ENCODE data around the gene GPSM1. TPM values are rescaled to one million over a fixed set of nuclear protein-coding genes. Genes with fewer than 3 reads are reported as not detected.

Gene GPSM1
- total and polyA plus RNA-seq, 3 donors from 2014 or later: 33.5 to 101 (median 84.4) TPM

- H3K4me3 ChIP-seq: no peak overlapping the region
- no peaks in the 10 kb centered on the region for H3K36me3 ChIP-seq (ENCODE audit: low read depth, missing control alignments)
- TF ChIP-seq POLR2A (IDR thresholded peaks at IDR 0.05) (no peak), CTCF (IDR thresholded peaks at IDR 0.05) (no peak)
- no peaks in the 10 kb centered on the region for H3K27me3 ChIP-seq
- no peak overlapping the region for H3K27ac ChIP-seq
- intact Hi-C loops (cut with DNase I; ENCODE audit: low total_unique reads): no loop called here
- no peak for DNase-seq
- 93 to 96% methylated on average over 8 to 15 of the region's 16 CpGs for WGBS, 2 donors
- H3K9me3 ChIP-seq: no peaks in the 10 kb centered on the region
- no peaks in the 10 kb centered on the region for H3K4me1 ChIP-seq
These were observed 30.8 kb upstream of the GPSM1 start for GRCh38 chr9:136296434-136297015.

- WGBS, 2 donors: 75 to 84% methylated on average over 11 to 23 of the region's 25 CpGs
These were observed 30.2 kb upstream of the GPSM1 start for GRCh38 chr9:136297016-136297691.

GRCh38 chr9:136297766-136298735, 29.3 kb upstream of the GPSM1 start:
- 87 to 89% methylated on average over 19 to 26 of the region's 26 CpGs for WGBS, 2 donors
- no peaks in the 10 kb centered on the region for H3K27me3 ChIP-seq
- no peaks in the 10 kb centered on the region for H3K36me3 ChIP-seq (ENCODE audit: low read depth, missing control alignments)
- no peak overlapping the region for H3K4me3 ChIP-seq
- DNase-seq: no peak
- H3K4me1 ChIP-seq: no peaks in the 10 kb centered on the region
- TF ChIP-seq CTCF (IDR thresholded peaks at IDR 0.05) (no peak), POLR2A (IDR thresholded peaks at IDR 0.05) (no peak)
- no peak overlapping the region for H3K27ac ChIP-seq
- H3K9me3 ChIP-seq: no peaks in the 10 kb centered on the region
- intact Hi-C loops (cut with DNase I; ENCODE audit: low total_unique reads): no loop called here

More at GRCh38 chr9:136297016-136297691, 30.2 kb upstream of the GPSM1 start:
- DNase-seq: no peak
- H3K27me3 ChIP-seq: no peaks in the 10 kb centered on the region
- H3K36me3 ChIP-seq (ENCODE audit: low read depth, missing control alignments): no peaks in the 10 kb centered on the region
- no peak for TF ChIP-seq POLR2A (IDR thresholded peaks at IDR 0.05)
- TF ChIP-seq CTCF (IDR thresholded peaks at IDR 0.05): no peak
- no peaks in the 10 kb centered on the region for H3K9me3 ChIP-seq
- intact Hi-C loops (cut with DNase I; ENCODE audit: low total_unique reads): no loop called here
- H3K4me3 ChIP-seq: no peak overlapping the region
- H3K4me1 ChIP-seq: no peaks in the 10 kb centered on the region
- no peak overlapping the region for H3K27ac ChIP-seq

GRCh38 chr9:136299116-136299515, 28.2 kb upstream of the GPSM1 start:
- no peak for TF ChIP-seq POLR2A (IDR thresholded peaks at IDR 0.05)
- no peak for TF ChIP-seq CTCF (IDR thresholded peaks at IDR 0.05)
- intact Hi-C loops (cut with DNase I; ENCODE audit: low total_unique reads): no loop called here
- no peak overlapping the region for H3K4me3 ChIP-seq

More at GRCh38 chr9:136299116-136299515, 28.2 kb upstream of the GPSM1 start:
- Histone ChIP-seq H3K9me3 (no peaks in the 10 kb centered on the region), H3K4me1 (no peaks in the 10 kb centered on the region), H3K27me3 (no peaks in the 10 kb centered on the region), H3K36me3 (ENCODE audit: low read depth, missing control alignments) (no peaks in the 10 kb centered on the region), H3K27ac (no peak overlapping the region)
- 79 to 87% methylated on average over 12 to 18 of the region's 18 CpGs for WGBS, 2 donors
- no peak for DNase-seq
